ENCODE measurements around the gene RASIP1. TPM values are rescaled to one million over a fixed set of nuclear protein-coding genes. Genes with fewer than 3 reads are reported as not detected.

The RASIP1 gene
- total and polyA plus RNA-seq, 2 donors (not counting 1 experiment from before 2014, with no cell fraction given): 0.20 TPM; not detected in 1

GRCh38 chr19:48737360-48737998 lies 2.9 kb downstream of the RASIP1 start:
- Histone ChIP-seq H3K79me2 (ENCODE audit: control insufficient read depth, insufficient read depth, low read length) (no peaks in the 10 kb centered on the region), H3K27ac (ENCODE audit: low read length in 2 of 2) (no peak overlapping the region), H3K36me3 (replicated peaks in 1 of 2; ENCODE audit: control extremely low read depth in 1 of 2, control insufficient read depth in 1 of 2, extremely low read depth in 1 of 2, insufficient read depth in 2 of 2, low read length in 1 of 2) (no peaks in the 10 kb centered on the region), H3K4me3 (ENCODE audit: control extremely low read depth in 1 of 5, extremely low read depth in 1 of 5, insufficient read depth in 1 of 5, low read depth in 2 of 5, low read length in 4 of 5) (no peak overlapping the region), H3K4me2 (replicated peaks; ENCODE audit: low read depth, low read length, poor library complexity, severe bottlenecking) (no peak overlapping the region), H2AFZ (ENCODE audit: insufficient read depth, low read depth, low read length, poor library complexity, severe bottlenecking) (no peak overlapping the region), H3K9me3 (ENCODE audit: control extremely low read depth in 1 of 3, control insufficient read depth in 2 of 3, insufficient read depth in 1 of 3, low read length in 2 of 3) (peaks cover 0 to 29% (median 0%) of the 10 kb centered on the region in 3 donors), H3K9ac (ENCODE audit: low read length) (no peak overlapping the region), H4K20me1 (ENCODE audit: control insufficient read depth, insufficient read depth, low read length, poor library complexity, severe bottlenecking) (no peaks in the 10 kb centered on the region), H3K4me1 (ENCODE audit: control insufficient read depth in 2 of 2, insufficient read depth in 2 of 2, low read length in 2 of 2) (peaks cover 22 to 25% of the 10 kb centered on the region in 2 donors), H3K27me3 (replicated peaks in 1 of 4; ENCODE audit: control extremely low read depth in 1 of 4, control insufficient read depth in 3 of 4, insufficient read depth in 4 of 4, low read length in 3 of 4) (peaks cover 0 to 22% (median 10%) of the 10 kb centered on the region in 4 experiments)
- no peak for TF ChIP-seq EZH2 (IDR thresholded peaks at IDR 0.05; ENCODE audit: borderline replicate concordance, insufficient read depth, low read depth, low read length, poor library complexity, severe bottlenecking)
- TF ChIP-seq CTCF (IDR thresholded peaks at IDR 0.05): no peak
- ChIA-PET POLR2A (no interaction called here), CTCF (interaction anchor here (2.4 to 3.2 kb wide), 2 partner anchors 12 to 63 kb away, joined by 12 to 18 read pairs; no protein-coding TSS in a partner anchor)
- ATAC-seq (ENCODE audit: low read depth) (no peak), DNase-seq (peak; percentile 35)
- intact Hi-C loops (cut with micrococcal nuclease): no loop called here
- Mint-ChIP-seq H3K27me3 (peaks cover 10% of the 10 kb centered on the region), H3K27ac (no peak overlapping the region), H3K9me3 (ENCODE audit: insufficient read depth) (no peaks in the 10 kb centered on the region), H3K4me1 (peaks cover 15% of the 10 kb centered on the region), H3K4me3 (peak overlapping the region; percentile 2)
- 89% methylated on average over 17 of the region's 22 CpGs for whole genome bisulfite sequencing (ENCODE audit: insufficient coverage)

GRCh38 chr19:48735031-48735615 lies 5.3 kb downstream of the RASIP1 start:
- no peak overlapping the region for H3K9ac ChIP-seq (ENCODE audit: low read length)
- CTCF ChIA-PET: no interaction called here
- no peak overlapping the region for H2AFZ ChIP-seq (ENCODE audit: insufficient read depth, low read depth, low read length, poor library complexity, severe bottlenecking)
- H3K79me2 ChIP-seq (ENCODE audit: control insufficient read depth, insufficient read depth, low read length): no peaks in the 10 kb centered on the region
- intact Hi-C loops (cut with micrococcal nuclease): no loop called here
- Mint-ChIP-seq H3K4me3 (no peak overlapping the region), H3K9me3 (ENCODE audit: insufficient read depth) (no peaks in the 10 kb centered on the region), H3K4me1 (peaks cover 8% of the 10 kb centered on the region), H3K27me3 (peaks cover 3% of the 10 kb centered on the region), H3K27ac (no peak overlapping the region)
- H3K9me3 ChIP-seq (ENCODE audit: control extremely low read depth in 1 of 3, control insufficient read depth in 2 of 3, insufficient read depth in 1 of 3, low read length in 2 of 3): peaks cover 0 to 13% (median 0%) of the 10 kb centered on the region in 3 donors
- H3K36me3 ChIP-seq (replicated peaks in 1 of 2; ENCODE audit: control extremely low read depth in 1 of 2, control insufficient read depth in 1 of 2, extremely low read depth in 1 of 2, insufficient read depth in 2 of 2, low read length in 1 of 2): no peaks in the 10 kb centered on the region
- no peak for ATAC-seq (ENCODE audit: low read depth)
- no peak overlapping the region for H3K4me3 ChIP-seq (ENCODE audit: control extremely low read depth in 1 of 5, extremely low read depth in 1 of 5, insufficient read depth in 1 of 5, low read depth in 2 of 5, low read length in 4 of 5)
- no peaks in the 10 kb centered on the region for H4K20me1 ChIP-seq (ENCODE audit: control insufficient read depth, insufficient read depth, low read length, poor library complexity, severe bottlenecking)
- POLR2A ChIA-PET: no interaction called here
- peaks cover 10 to 12% of the 10 kb centered on the region in 2 donors for H3K4me1 ChIP-seq (ENCODE audit: control insufficient read depth in 2 of 2, insufficient read depth in 2 of 2, low read length in 2 of 2)
- WGBS (ENCODE audit: insufficient coverage): 96% methylated on average over 32 of the region's 38 CpGs
- DNase-seq: peak; percentile 17
- H3K27me3 ChIP-seq (replicated peaks in 1 of 4; ENCODE audit: control extremely low read depth in 1 of 4, control insufficient read depth in 3 of 4, insufficient read depth in 4 of 4, low read length in 3 of 4): peaks cover 0 to 8% (median 4%) of the 10 kb centered on the region in 4 experiments
- no peak overlapping the region for H3K4me2 ChIP-seq (replicated peaks; ENCODE audit: low read depth, low read length, poor library complexity, severe bottlenecking)
- no peak overlapping the region for H3K27ac ChIP-seq (ENCODE audit: low read length in 2 of 2)
- TF ChIP-seq EZH2 (IDR thresholded peaks at IDR 0.05; ENCODE audit: borderline replicate concordance, insufficient read depth, low read depth, low read length, poor library complexity, severe bottlenecking) (no peak), CTCF (IDR thresholded peaks at IDR 0.05) (no peak)
